Coronary artery (tissue), 2 donors: ENCODE data around the gene ENPP6.

Source experiments
- DNase-seq: peaks from one replicate; pipeline ENCODE4 v3.0.0-alpha.2; 2017; ENCODE audit warnings: low spot score
- H3K27ac ChIP-seq, 2 donors: fragments of 200-600 bp; sonication (generic); one replicate each; pipeline ENCODE4 v1.5.1; 2016 to 2019
- H3K4me3 ChIP-seq: fragments of 200-600 bp; sonication (generic); 2 replicates; pipeline ENCODE4 v1.5.1; 2016; ENCODE audit warnings: mild to moderate bottlenecking, moderate library complexity
- CTCF ChIP-seq: fragments of 200-600 bp; sonication (generic); IDR thresholded peaks from one replicate; pipeline ENCODE4 v1.5.1; 2019; ENCODE audit warnings: antibody characterized with exemption

The ENPP6 gene

DNA sequence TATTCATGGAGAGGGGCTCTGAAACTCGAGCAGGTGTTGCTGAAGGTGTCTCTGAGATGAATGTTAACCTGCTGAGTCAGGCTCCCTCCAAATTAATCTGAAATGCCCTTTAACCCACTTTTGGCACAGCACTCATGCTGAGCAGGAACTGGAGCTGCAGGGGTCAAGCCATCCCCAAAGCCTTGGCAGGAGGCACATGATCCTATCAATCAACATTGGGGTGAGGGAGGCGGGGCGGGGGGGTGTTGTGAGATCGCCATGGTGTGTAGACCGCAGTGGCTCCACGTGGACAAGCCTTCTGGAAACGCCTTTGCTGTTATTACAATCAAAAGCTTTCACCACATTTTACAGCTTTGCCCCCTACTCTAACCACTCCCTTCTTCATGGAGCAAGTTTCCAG lies 16.5 kb downstream of the ENPP6 start:
- no peak for TF ChIP-seq CTCF
- Histone ChIP-seq H3K27ac (no peak overlapping the region), H3K4me3 (no peak overlapping the region)
- no peak for DNase-seq

GRCh38 chr4:184200296-184200695 lies 17.4 kb downstream of the ENPP6 start:
- no peak for TF ChIP-seq CTCF
- no peak for DNase-seq
- Histone ChIP-seq H3K4me3 (no peak overlapping the region), H3K27ac (no peak overlapping the region)

DNA sequence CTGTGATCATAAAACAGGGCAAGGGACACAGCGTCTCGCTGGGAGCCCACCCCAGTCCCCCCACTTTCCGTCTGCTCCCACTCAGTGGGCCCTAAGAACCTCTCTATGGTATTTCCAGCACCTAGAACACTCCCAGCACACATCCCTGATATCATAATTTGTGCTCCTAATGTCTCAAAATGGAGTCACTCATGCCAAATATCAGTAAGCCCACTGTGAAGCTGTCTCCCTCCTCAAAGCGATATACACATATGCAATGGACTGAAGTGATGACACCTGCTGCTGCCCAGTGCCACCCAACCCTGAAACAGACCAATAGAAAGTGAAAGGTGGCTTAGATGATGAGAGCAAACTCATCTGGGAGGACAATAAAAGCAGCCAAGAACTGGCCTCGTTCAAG lies 17.9 kb downstream of the ENPP6 start:
- Histone ChIP-seq H3K4me3 (no peak overlapping the region), H3K27ac (no peak overlapping the region)
- no peak for TF ChIP-seq CTCF
- no peak for DNase-seq

- TF ChIP-seq CTCF, result no peak
- Histone ChIP-seq H3K27ac (no peak overlapping the region), H3K4me3 (no peak overlapping the region)
- DNase-seq, result no peak
Measured at GRCh38 chr4:184198190-184198589, 19.5 kb downstream of the ENPP6 start.

DNA sequence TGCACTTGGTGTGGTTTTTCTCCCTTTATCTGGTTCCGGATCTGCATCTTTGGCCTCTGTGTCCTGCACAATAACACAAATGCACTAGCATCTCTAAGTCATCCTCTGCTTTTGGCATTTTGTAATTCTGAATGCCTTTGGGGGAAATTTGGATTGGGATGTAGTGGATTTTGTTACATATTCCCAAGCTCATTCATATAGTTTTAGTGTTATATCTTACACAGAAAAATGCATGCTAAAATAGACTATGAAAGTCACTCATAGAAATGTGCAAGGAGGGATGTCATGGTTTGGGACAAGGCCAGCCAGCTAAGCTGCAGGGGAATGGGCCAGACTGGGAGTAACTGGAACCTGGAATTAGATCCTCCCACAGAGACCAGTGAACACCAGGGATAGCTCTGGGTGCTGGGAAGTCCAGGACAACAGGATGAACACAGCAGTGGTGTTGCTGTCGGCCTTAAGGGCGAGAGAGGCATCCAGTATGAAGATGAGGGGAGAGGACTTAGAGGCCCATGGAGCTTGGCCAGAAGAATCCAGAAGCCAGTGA lies 20.1 kb downstream of the ENPP6 start:
- Histone ChIP-seq H3K4me3 (no peak overlapping the region), H3K27ac (no peak overlapping the region)
- no peak for TF ChIP-seq CTCF
- DNase-seq, result no peak

GRCh38 chr4:184196730-184197385 lies 20.8 kb downstream of the ENPP6 start:
- TF ChIP-seq CTCF, result no peak
- Histone ChIP-seq H3K27ac (no peak overlapping the region), H3K4me3 (no peak overlapping the region)
- no peak for DNase-seq
